Aorta (tissue), 5 donors: ENCODE results near the gene BDH1. TPM values are rescaled to one million over a fixed set of nuclear protein-coding genes. Genes with fewer than 3 reads are reported as not detected.

Source experiments
- ATAC-seq: fragments of 200-7000 bp; cut with Tn5 transposase; one replicate; pipeline ENCODE4 v1.9.1; 2022; ENCODE audit warnings: moderate library complexity; ENCODE audit not compliant: low FRiP score
- DNase-seq, 2 donors: peaks; one replicate each; pipeline ENCODE4 v3.0.0-alpha.2; 2020
- H3K27ac ChIP-seq, 2 donors: one replicate each; pipeline ENCODE4 v1.5.1; 2013; ENCODE audit warnings: low read length in 2 of 2, mild to moderate bottlenecking in 2 of 2, moderate library complexity in 2 of 2, control low read depth in 1 of 2, inconsistent platforms in 1 of 2, low read depth in 1 of 2
- H3K27me3 ChIP-seq, 2 donors: one replicate each; pipeline ENCODE4 v1.6.1; 2013; ENCODE audit warnings: control low read depth in 1 of 2, low read length in 1 of 2, mild to moderate bottlenecking in 1 of 2, moderate library complexity in 1 of 2; ENCODE audit not compliant: insufficient read depth in 2 of 2, control insufficient read depth in 1 of 2
- H3K36me3 ChIP-seq, 2 donors: one replicate each; pipeline ENCODE4 v1.6.1; 2013; ENCODE audit warnings: control low read depth in 1 of 2, low read length in 1 of 2, mild to moderate bottlenecking in 1 of 2; ENCODE audit not compliant: insufficient read depth in 2 of 2, control insufficient read depth in 1 of 2
- H3K4me1 ChIP-seq, 2 donors: one replicate each; pipeline ENCODE4 v1.6.1; 2013; ENCODE audit warnings: low read length in 2 of 2, control low read depth in 1 of 2, mild to moderate bottlenecking in 1 of 2, moderate library complexity in 1 of 2; ENCODE audit not compliant: insufficient read depth in 2 of 2, control insufficient read depth in 1 of 2
- H3K4me3 ChIP-seq, 2 donors: one replicate each; pipeline ENCODE4 v1.5.1; 2013; ENCODE audit warnings: low read length in 2 of 2, control low read depth in 1 of 2, mild to moderate bottlenecking in 1 of 2
- H3K9me3 ChIP-seq: one replicate; pipeline ENCODE4 v1.6.1; 2013; ENCODE audit warnings: mild to moderate bottlenecking, low read length; ENCODE audit not compliant: control insufficient read depth
- WGBS, 2 donors: extraction: QIAGEN DNeasy Blood & Tissue Kit; methylation state at CpG; one replicate each; pipeline ENCODE4 v1.1.7; 2013; 5-methylcytosine and 5-hydroxymethylcytosine counted together
- intact Hi-C, 2 donors: fragments of 100-400 bp; cut with DNase I; formaldehyde crosslinking; loops; one replicate each; pipeline versions ENCODE4 v1.14.2 to v1.15.0; 2022
- polyA plus RNA-seq, 2 donors: library from polyadenylated mRNA; stranded (reverse); fragments of 200-250 nt; gene quantifications; one replicate each; pipeline ENCODE4 v1.2.3, GENCODE V29; 2013
- total RNA-seq, 2 donors: library from RNA; stranded (reverse); fragmentation: NEBNext Ultra II Directional; extraction: Animal tissue kit (Norgen Biotek cat#: 25700); gene quantifications; one replicate each; pipeline ENCODE4 v1.2.1, GENCODE V29; 2021
- donor health status: healthy with polysubstance abuse.
- donor health status: Bipolar disorder and iron deficiency.
- donor health status: DM: no; HTN: no; CAD: no.
- donor health status: DM: no; HTN: no; CAD: no.
- donor health status: DM: yes; HTN: yes; CAD: no.

The BDH1 gene
- total and polyA plus RNA-seq, 4 donors, result 3.5 to 17.8 (median 6.6) TPM

- WGBS, 2 donors, result 53 to 73% methylated on average over 5 of the region's 5 CpGs
- intact Hi-C loops, result no loop called here
- Histone ChIP-seq H3K4me3 (no peak overlapping the region), H3K27me3 (no peaks in the 10 kb centered on the region), H3K9me3 (no peaks in the 10 kb centered on the region), H3K4me1 (no peaks in the 10 kb centered on the region), H3K27ac (no peak overlapping the region), H3K36me3 (no peaks in the 10 kb centered on the region)
- ATAC-seq (no peak), DNase-seq (no peak)
Measured at GRCh38 chr3:197561926-197562325, 6.2 kb upstream of the BDH1 start.

GRCh38 chr3:197559651-197560050 is 3.9 kb upstream of the BDH1 start:
- DNase-seq, result no peak
- no peaks in the 10 kb centered on the region for H3K36me3 ChIP-seq
- no peak overlapping the region for H3K4me3 ChIP-seq
- no peak for ATAC-seq
- no peak overlapping the region for H3K27ac ChIP-seq
- no peaks in the 10 kb centered on the region for H3K27me3 ChIP-seq
- intact Hi-C loops, result no loop called here
- WGBS, 2 donors, result 41 to 51% methylated on average over 3 of the region's 3 CpGs
- no peaks in the 10 kb centered on the region for H3K4me1 ChIP-seq
- H3K9me3 ChIP-seq, result no peaks in the 10 kb centered on the region

DNA sequence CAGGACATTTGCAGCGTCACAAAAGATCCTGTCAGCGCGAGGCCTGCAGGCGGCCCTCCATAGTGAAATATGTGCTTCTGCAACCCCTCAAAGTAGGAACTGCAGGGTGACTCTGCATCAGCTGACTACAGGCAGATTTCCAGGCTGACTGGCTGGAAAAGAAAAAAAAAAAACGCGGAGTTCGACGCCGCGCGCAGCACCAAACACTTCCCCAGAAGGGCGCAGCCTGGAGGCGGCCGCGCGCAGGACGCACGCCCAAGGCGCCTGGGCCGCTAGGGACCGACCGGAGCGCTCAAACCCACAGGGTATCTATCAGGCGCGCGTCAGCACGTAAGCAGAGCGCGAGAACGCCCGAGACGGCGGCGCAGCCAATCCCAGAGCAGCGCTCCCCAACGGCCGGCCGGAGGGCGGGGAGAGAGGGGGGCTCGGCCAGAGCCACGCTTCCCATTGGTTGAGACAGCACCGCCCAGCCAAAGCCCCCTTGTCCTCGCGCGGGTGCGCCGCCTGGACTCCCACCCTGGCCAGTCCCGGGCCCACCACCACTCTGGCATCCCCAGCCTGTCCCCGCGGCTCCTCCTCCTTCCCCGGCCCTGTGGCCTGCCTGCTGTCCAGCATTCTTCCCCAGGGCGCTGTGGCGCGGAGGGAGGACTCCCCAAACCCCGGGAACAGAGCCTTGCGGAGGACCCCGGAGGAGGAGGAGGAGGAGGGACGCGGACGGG is 1.0 kb downstream of the BDH1 start:
- WGBS, 2 donors, result 0% methylated on average over 51 to 60 of the region's 60 CpGs
- Histone ChIP-seq H3K4me1 (no peaks in the 10 kb centered on the region), H3K9me3 (no peaks in the 10 kb centered on the region), H3K27me3 (no peaks in the 10 kb centered on the region), H3K36me3 (no peaks in the 10 kb centered on the region), H3K4me3 (peak overlapping the region; percentile 45 to 69), H3K27ac (peak overlapping the region; percentile 65 to 76)
- DNase-seq (peak; percentile 97 to 98), ATAC-seq (peak; percentile 98)
- intact Hi-C loops, result no loop called here

DNA sequence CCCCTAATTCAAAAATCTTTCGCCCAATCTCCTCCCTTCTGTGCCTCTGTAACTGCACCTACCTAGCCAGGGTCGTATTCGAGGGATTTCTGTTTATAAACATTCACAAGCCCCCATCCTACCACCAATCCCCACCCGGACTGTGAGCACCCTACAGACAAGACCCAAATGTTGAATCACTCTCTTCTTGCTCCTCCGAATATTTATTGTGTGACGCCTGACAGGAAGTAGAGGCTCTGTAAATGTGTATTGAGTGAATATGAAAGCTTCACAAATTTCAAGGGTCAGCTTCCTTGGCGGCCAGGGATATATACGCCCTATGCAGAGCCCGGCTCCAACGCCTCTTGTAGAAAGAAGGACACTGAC is 1.6 kb downstream of the BDH1 start:
- no peak for ATAC-seq
- intact Hi-C loops, result no loop called here

DNA sequence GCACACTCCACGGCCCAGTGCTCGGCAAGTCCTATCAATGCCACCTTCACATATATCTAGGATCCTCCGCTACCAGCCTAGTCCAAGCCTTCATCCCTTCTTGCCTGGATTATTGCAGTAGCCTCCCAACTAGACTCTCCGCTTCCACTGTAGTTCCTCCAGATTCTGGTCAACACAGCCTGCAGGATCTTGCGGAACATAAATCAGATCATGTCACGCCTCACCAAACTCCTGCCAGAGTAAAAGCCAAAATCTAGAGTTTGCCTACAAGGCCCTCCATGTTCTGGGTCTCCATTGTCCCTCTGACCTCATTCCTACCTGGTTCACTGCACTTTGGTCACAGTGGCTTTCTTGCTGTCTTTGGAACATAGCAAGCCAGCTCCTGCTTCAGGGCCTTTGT is 3.6 kb downstream of the BDH1 start:
- H3K27me3 ChIP-seq, result no peaks in the 10 kb centered on the region
- H3K9me3 ChIP-seq, result no peaks in the 10 kb centered on the region
- ATAC-seq (no peak), DNase-seq (no peak)
- 96% methylated on average over 6 of the region's 6 CpGs for WGBS, 2 donors
- intact Hi-C loops, result no loop called here
- no peaks in the 10 kb centered on the region for H3K36me3 ChIP-seq
- H3K4me3 ChIP-seq, result no peak overlapping the region
- no peaks in the 10 kb centered on the region for H3K4me1 ChIP-seq
- no peak overlapping the region for H3K27ac ChIP-seq

More for the DNA sequence above, 1.6 kb downstream of the BDH1 start:
- 20 to 26% methylated on average over 10 of the region's 10 CpGs for WGBS, 2 donors
- no peak for DNase-seq
- Histone ChIP-seq H3K4me1 (no peaks in the 10 kb centered on the region), H3K36me3 (no peaks in the 10 kb centered on the region), H3K4me3 (peak overlapping the region; percentile 27 to 43), H3K27me3 (no peaks in the 10 kb centered on the region), H3K9me3 (no peaks in the 10 kb centered on the region), H3K27ac (peak overlapping the region in 1 of 2 donors; percentile 50)

GRCh38 chr3:197550489-197550888 is 5.3 kb downstream of the BDH1 start:
- Histone ChIP-seq H3K4me3 (no peak overlapping the region), H3K9me3 (no peaks in the 10 kb centered on the region), H3K4me1 (no peaks in the 10 kb centered on the region), H3K36me3 (no peaks in the 10 kb centered on the region), H3K27ac (no peak overlapping the region), H3K27me3 (no peaks in the 10 kb centered on the region)
- DNase-seq (no peak), ATAC-seq (no peak)
- intact Hi-C loops, result no loop called here
- 57 to 64% methylated on average over 9 of the region's 9 CpGs for WGBS, 2 donors

DNA sequence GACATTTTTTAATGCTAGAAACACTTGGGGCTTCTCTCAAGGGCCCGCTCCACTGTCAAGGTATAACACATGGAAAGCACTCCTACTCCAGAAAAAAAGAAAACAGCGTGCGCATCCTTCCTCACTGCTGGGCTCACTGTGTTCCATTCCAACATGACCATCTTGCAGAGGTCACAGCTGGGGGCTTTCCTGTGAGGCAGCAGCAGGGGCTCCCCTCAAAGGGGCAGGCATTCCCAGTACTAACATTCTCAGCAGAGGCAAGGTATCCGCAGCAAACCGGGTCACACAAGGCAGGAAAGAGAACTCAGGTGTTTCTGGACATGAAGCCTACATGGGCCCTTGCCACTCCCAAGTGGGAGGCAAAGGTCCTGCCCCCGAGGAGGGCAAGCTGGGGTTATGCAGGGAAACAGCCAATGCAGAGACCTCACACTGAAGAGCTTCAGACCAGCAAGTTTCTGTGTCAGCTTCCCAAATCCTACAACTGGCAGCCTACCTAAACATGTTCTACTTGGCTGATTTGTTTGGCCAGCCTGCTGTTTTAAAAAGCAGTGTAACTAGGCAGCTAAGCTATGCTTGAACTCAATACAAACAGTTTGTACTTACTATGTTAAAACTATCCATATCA is 6.4 kb downstream of the BDH1 start:
- intact Hi-C loops, result no loop called here
- H3K4me1 ChIP-seq, result no peaks in the 10 kb centered on the region
- WGBS, 2 donors, result 57 to 63% methylated on average over 6 of the region's 6 CpGs
- no peaks in the 10 kb centered on the region for H3K9me3 ChIP-seq
- no peak overlapping the region for H3K27ac ChIP-seq
- no peak for ATAC-seq
- DNase-seq, result no peak
- H3K36me3 ChIP-seq, result no peaks in the 10 kb centered on the region
- no peaks in the 10 kb centered on the region for H3K27me3 ChIP-seq
- H3K4me3 ChIP-seq, result no peak overlapping the region

- no peak for ATAC-seq
- WGBS, 2 donors, result 55 to 75% methylated on average over 11 of the region's 11 CpGs
- H3K36me3 ChIP-seq, result no peaks in the 10 kb centered on the region
- no peaks in the 10 kb centered on the region for H3K27me3 ChIP-seq
- H3K27ac ChIP-seq, result no peak overlapping the region
- no peak for DNase-seq
- no peak overlapping the region for H3K4me3 ChIP-seq
- intact Hi-C loops, result no loop called here
- no peaks in the 10 kb centered on the region for H3K9me3 ChIP-seq
- H3K4me1 ChIP-seq, result no peaks in the 10 kb centered on the region
Measured at GRCh38 chr3:197547306-197548011, 8.3 kb downstream of the BDH1 start.
